ELF-1 (cell line): ENCODE results near the gene NHERF2.
A peak's percentile ranks its signal among the peaks of the same experiment; 100 is the strongest.
"Not testable (repeated sequence)": the region's sequence is repeated elsewhere in the genome, so short reads cannot be mapped to it uniquely, and the experiment has no call there.

Experiments
- DNase-seq: peaks from one replicate; pipeline ENCODE4 v3.0.0-alpha.2; 2016; ENCODE audit warnings: low read depth, low spot score

NHERF2 gene

DNA sequence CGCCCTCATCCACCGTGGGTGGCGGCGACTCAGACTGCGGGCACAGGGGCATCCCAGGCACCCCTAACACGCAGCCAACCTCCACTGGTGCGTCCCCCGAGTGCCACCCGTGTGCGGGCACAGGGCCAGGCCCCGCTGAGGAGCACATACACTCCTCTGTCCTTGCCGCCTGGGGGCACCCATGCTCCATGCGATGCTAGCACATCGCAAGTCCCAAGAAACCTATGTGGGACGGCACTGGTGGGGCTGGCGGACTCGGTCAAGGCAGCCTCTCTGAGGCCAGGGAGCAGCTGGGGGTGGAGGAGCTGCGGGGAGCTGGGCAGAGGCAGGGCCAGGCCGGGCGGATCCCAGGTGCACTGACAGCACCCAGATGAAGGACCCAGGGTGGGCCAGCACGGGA, 21.1 kb upstream of the NHERF2 start:
- no peak for DNase-seq

DNA sequence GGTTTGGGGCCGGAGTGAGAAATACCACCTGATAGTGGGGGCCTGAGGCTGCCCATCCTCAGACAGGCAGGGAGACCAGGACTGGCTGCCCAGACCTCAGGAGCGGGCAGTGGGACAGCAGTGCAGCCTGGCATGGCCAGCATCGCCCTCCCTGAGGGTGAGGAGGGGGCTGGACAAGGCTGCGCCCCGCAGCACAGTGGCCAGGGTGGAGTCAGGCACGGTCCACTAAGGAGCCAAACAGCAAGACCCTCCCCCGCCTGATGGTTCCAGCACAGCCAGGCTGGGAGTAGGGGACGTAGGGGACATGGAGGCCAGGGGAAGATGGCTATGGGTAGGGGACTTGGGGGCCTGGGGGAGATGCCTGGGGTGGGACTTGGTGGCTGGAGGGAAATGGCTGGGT, 20.4 kb upstream of the NHERF2 start:
- DNase-seq = no peak

DNA sequence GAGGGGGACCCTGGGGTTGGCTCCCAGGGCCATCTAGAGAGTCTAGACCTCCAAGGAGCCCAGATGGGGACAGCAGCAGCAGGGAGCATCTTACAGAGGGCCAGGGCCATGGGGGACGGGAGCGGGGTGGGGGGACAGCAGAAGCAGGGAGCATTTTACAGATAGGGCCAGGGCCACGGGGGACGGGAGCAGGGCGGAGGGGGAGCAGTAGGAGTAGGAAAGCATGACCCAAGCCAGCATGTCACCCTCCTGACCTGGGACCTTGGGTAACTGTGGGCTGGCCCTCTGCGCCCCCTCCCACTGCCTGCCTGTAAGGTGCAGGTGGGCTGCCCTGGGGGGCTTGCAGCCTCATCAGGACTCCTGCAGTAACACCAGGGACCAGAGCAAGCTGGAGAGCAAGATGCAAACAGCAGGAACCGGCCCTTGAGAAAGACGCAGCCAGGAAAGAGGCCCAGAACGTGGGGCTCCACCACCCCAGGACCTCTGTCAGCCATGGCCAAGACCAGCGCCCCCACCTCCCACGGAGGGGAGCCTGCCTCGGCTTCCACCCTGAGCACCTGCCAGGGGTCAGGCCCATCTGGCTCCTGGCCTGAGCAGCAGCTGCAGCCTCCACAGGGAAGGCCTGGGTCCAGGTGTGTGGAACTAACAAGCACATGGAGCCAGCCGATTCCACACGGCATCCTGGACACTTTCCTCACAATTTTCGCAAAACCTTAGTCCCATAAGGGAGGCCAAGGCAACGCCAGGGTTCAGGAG, 19.4 kb upstream of the NHERF2 start:
- DNase-seq = no peak

DNA sequence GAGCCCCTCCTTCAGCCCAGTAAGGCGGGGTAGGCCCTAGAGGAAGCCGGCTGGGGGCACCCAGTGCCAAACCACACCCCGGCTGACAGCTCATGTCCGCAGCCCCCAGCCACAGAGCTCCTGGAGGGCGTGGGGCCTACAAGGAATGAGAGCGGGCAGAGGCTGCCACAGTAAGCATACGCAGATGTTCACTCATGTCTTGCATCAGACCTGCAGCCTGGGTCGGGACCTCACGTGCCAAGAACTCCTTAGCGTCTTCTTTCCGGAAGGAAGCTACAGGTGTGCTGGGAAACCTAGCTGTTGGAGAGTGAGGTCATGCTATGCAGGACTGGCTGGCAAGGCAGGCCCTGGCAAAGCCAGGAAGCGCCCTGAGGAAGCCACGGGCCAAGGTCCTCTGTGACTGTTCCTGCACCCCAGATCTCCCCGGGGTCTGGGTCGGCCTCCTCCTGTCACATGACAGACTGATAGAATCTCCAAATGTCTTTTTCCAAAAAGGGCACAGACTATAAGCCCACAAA, 18.6 kb upstream of the NHERF2 start:
- DNase-seq = no peak

DNA sequence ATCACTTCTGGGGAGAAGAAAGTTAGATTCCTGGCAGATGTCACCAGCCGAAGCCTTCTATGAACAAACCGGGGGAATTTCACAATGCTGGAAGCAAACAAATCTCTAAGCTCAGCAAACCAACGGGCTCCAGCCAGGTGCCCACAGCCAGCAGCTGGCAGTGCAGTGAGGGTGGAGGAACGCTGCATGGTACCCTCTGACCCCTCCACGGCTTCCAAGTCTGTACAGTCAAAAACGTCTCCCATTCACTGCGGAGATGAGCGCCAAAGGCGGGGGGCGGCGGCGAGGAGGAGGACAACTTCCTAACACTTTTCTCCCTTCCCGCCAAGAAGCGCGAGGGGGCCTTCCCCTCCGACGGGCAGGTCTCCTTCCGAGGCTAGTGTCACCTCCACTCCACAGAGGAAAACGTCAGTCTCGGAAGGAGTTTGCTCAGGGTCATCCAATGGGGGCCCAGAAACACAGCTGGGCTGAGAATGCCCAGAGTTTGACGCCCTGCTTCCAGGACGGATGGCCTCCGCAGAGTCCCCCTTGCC, 18.0 kb upstream of the NHERF2 start:
- DNase-seq = no peak

DNA sequence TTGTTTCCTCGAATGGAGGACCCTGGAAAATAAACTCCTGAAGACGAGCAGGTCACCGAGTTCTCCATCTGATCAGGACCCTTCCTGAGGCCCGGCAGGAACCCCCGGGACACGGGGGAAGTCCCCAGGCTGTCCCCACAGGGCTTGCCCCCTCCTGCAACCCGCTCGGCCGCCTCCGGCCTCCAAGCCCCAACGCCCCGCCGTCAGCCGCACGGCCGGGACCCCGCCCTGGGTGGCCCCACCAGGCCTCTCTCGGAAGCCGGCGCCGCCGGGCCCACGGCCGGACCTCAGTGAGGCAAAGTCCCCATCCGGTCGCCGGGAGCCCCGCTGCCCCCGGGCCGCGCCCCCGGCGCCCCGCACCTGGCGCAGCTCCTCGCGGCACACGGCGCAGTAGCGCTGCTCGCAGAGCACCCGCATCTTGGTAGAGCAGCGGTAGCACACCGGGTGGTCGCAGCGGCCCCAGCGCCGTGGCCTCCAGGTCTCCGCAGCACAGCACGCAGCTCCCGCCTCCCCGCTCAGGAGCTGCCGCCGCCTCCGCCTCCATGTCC, 17.5 kb upstream of the NHERF2 start:
- DNase-seq = no peak

DNA sequence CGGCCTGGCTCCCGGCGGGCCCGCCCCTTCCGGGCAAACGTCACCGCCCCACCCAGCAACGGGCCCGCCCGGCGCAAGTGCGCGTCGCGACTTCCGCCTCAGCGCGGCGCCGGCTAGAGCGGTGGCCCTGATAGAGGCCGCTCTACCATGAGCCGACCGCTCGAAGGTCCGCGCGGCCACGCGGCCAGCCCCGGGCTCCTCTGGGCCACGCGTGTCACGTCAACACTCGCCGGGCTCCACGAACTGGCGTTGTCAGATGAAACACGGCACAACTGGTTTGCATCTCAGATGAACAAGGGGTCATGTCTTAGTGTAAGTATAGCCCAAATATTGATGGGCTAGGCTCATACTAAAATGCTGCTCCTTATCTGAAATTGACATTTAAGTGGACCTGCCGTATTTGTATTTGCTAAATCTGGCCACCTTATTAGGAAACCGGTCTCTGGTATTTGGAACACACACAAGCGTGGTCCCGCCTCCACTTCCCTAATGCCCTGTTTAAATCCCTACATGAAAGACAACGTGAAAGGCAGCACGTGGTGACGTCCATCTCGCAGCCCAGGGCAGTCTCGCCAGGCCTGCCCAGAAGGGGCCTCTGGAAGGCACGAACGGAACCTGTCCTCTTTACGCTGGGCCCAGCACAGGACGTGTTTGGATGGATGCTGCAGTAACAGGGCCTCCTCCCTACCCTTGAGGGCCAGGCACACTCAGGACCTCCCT, 16.8 kb upstream of the NHERF2 start, which contains the start of gene ZNF598:
TSS of gene ZNF598 (minus strand) at position 31 of the 720 bp plus-strand sequence.
- peak; percentile 81 for DNase-seq

DNA sequence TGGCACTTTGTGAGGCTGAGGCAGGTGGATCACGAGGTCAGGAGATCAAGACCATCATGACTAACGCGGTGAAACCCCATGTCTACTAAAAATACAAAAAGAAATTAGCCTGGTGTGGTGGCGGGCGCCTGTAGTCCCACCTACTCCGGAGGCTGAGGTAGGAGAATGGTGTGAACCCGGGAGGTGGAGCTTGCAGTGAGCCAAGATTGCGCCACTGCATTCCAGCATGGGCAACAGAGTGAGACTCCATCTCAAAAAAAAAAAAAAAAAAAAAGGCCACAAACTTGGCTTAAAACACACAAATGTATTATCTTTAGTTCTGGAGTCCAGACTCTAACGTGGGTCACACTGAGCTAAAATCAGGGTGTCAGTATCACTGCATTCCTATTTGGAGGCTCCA, 15.0 kb upstream of the NHERF2 start:
- DNase-seq = not testable (repeated sequence)

DNA sequence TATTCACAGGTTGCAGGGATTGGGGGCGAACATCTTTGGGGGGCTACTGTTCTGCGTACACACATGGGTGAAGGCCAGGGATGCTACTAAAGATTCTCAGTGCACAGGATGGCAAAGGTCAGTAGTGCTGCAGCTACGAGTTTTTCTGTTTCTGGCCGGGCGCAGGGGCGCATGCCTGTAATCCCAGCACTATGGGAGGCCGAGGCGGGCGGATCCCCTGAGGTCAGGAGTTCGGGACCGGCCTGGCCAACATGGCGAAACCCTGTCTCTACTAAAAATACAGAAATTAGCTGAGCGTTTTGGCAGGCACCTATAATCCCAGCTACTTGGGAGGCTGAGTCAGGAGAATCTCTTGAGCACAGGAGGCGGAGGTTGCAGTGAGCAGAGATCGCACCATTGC, 13.2 kb upstream of the NHERF2 start:
- DNase-seq = no peak

DNA sequence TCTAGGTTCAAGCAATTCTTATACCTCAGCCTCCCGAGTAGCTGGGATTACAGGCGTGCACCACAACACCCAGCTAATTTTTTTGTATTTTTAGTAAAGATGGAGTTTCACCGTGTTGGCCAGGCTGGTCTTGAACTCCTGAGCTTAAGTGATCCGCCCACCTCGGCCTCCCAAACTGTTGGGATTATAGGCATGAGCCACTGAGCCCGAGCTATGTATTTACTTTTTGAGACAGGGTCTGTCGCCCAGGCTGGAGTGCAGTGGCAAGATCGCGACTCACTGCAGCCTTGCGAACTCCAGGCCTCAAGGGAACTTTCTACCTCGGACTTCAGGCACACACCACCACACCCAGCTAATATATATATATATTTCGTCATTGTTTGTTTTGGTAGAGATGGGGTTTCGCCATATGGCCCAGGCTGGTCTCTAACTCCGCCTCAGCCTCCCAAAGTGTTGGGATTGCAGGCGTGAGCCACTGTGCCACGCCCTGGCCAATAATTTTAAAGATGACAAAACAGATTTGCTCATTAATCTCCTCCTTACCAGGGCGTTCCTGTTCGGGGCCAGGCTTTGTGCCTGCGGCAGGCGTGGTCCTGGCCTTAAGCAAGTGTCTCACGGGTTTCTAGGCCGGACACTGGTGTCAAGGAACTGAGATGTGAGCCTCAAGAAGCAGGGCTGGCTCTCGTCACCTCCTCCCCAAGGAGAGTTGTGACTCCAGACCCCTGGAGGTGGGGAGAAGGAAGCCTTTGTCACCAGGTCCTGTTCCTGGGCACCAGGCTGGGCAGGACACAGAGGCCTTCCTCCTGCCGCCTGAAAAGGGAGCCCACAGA, 11.4 kb upstream of the NHERF2 start:
- no peak for DNase-seq

DNA sequence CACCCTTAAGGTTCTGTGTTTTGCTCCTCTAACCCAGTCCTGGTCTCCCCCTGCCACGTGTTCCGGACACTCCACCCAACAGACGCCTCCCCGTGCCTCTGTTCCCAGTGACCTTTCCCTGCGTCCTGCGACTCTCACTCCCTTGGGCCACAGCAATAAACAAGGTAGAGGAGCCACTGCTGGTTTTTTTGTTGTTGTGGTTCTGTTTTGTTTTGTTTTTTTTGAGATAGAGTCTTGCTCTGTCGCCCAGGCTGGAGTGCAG, 10.8 kb upstream of the NHERF2 start:
- DNase-seq = no peak

DNA sequence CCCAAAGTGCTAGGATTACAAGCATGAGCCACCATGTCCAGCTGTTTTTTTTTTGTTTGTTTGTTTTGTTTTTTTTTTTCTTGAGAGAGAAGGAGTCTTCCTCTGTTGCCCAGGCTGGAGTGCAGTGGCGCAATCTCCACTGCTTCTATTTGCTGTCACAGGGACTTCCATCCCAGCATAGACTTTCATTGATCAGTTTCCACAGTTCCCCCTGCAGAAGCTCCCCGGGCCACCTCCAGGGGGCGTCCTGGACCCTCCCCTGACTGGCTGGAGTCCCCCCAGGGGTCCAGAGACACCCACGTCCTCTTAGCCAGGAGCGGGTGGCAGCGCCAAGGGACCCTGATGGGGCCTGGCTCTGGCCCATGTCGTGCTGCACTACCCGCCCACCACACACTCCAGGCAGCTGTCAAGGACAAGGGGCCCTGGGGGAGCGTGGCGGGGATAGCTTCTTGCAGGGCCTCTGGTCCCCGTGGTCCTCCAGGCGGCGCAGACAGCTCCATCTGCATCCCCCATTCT, 10.2 kb upstream of the NHERF2 start:
- no peak for DNase-seq

DNA sequence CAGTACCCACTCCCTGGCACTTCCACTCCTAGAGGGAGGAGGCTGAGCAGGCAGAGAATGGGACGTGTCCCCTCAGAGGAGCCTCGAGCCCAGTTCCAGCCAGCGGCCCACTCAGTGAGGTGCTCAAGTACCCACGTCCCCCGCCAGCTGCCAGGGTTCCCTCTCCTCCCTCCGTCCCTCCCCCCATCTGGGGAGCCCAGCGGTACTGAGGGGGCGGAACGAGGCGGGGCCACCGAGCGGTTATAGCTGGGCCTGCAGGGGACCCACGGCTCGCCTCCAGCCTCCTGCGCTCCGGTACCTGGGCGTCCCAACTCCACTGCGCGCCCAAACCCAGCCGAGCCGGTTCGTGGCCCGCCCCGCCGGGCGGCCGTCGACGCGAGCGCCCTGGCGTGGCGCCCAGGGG, 7.2 kb upstream of the NHERF2 start, which contains the start of gene NPW:
TSS of gene NPW (plus strand) at position 268 of the 403 bp plus-strand sequence.
- DNase-seq = no peak

DNA sequence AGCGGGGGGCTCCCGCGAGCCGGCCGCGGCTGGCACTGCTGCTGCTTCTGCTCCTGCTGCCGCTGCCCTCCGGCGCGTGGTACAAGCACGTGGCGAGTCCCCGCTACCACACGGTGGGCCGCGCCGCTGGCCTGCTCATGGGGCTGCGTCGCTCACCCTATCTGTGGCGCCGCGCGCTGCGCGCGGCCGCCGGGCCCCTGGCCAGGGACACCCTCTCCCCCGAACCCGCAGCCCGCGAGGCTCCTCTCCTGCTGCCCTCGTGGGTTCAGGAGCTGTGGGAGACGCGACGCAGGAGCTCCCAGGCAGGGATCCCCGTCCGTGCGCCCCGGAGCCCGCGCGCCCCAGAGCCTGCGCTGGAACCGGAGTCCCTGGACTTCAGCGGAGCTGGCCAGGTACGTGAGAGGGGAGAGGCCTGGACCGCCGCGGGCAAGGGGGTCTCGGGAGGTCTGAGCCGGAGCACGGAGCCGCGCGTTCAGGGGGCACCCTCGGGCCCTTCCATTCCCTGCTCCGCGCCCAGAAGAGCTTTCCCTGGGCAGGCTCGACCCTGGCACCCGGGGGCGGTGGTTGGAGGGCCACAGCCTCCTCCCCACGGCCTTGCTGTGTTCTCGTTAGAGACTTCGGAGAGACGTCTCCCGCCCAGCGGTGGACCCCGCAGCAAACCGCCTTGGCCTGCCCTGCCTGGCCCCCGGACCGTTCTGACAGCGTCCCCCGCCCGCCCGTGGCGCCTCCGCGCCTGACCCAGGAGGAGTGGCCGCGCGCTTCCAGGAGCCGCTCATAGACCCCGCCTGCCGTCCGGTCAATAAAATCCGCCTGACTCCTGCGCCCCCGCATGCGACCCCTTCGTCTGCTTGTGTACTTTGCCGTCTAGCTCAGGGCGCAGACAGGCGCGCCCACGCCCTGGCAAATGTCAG, 6.5 kb upstream of the NHERF2 start:
- no peak for DNase-seq

DNA sequence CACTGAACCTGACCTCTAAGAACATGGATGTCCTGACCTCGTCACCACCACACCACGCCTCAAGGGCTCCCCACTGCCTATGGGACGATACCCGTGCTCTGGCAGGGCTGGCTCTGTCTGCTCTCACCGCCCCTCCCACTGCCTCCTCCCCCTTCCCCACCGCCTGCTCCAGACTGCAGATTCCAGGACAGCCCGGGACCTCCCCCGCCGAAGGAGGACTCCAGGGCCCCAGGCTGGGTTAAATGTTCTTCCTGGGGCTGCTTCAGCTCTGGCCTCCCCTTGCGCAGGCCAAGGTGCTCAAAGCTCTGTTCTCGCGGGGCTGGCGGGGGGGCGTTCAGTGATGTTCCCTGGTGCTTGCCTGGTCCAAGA, 4.0 kb upstream of the NHERF2 start:
- DNase-seq = peak; percentile 91

DNA sequence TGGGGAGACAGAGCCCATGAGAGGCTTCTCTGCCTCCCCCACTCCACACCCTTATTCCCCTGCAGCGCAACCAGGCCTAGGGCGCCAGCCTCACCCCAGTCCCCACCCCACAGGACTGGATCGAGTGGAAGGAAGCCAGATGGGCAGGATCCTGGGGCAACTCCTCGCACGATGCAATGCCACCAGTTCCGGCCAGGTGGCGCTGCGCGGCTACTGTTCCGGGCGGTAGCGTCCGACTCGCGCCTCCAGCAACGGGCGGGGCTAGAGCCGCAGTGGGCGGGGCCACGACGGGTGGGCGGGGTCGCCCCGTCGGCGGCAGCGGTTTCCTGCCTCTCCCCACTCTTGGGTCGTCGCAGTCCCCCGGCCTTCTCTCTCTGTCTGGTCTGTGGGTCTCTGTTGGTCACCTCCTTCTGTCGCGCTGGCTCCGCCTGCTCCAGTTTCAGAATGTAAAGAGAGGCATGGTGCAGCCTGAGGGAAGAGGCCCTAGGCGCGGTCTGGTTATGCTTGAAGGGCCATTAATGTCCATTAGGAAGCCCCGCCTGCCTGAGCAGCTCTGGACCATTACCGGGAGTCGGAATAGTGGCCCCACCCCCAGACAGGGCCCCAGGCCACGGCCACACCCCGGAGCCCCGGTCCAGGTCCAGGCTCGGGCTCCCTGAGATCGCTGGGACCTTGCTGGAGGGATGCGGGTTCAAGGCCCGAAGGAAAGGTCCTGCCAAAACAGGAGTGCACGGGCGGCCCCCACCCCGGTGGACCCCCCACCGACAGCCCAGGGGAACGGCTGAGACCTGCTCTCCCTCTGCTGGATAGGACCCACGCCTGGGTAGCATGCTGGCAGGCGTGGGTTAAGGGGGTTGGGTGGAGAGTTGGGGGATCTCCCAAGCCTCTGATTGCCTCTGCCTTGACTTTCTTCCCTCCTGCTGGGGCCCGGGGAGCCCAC, 3.3 kb upstream of the NHERF2 start:
- DNase-seq = peak; percentile 96

DNA sequence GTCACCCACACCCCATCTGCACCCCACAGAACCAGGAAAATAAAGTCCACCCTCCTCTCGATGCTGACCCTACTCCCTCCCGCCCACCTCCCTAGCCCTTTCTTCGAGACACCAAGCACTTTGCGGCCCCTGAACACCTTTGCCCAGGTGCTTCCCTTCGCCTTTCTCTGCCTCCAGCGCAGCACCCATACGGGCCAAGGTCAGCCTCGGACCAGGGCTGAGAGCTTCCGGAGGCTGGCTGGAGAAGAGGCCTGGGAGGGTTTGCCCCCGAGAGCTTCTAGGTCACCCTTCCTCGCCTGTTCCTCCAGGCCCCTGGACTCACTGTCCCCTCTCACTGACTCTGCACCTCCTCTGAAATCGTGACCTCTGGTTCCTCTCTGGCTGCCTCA, 2.7 kb upstream of the NHERF2 start:
- DNase-seq = no peak

DNA sequence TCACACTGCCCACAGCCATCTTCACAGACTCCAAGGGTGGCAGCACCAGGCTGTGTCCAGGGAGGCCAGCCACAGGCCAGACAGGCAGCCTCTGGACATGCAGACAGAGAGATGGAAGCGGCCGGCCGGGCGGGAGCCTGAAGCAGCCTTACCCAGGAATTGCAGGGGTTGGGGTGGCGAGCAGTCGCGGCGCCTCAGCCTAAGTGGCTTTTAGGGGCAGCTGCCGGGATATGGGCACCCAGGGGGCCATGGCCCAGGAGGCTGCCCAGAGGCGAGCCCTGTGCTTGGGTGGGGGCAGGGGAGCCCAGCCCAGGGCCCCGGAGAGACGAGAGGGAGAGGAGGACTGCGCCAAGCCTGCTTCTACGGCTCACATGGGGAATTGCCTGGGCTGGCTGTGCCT, 1.5 kb upstream of the NHERF2 start:
- no peak for DNase-seq

DNA sequence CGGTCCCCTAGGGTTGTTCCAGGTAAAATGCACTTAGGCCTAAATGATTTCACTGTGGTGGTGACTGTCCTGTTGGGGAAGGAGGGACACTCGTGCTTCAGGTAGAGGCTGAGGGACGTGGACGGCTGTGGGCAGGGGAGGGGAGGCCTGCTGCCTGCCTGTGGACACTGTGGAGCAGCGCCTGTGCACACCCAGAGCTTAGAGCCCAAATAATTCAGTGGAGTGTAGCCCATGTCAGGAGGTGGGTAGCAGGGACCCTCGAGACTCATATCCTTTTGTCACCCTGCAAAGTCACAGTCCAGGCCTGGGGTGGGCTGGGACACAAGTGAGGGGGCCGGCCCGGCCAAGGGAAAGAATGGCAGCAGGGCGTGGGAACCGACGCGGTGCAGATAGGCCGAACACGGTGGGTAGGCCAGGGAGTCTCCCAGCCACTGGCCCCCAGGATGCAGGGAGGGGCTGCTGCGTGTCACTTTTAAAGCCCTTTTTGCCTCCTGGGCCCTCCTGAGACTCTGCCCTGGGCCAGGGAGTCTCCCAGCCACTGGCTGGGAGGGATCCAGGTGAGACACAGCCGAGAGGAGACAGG, 733 bp upstream of the NHERF2 start:
- no peak for DNase-seq
